ENCODE data around the gene GADD45B. TPM values are rescaled to one million over a fixed set of nuclear protein-coding genes. Genes with fewer than 3 reads are reported as not detected.
A peak's percentile ranks its signal among the peaks of the same experiment; 100 is the strongest.

The GADD45B gene
- total RNA-seq, 1 experiment from 2014 or later: 24.7 TPM

- DNase-seq: peak; percentile 53 to 60
- ChIA-PET POLR2A (ENCODE audit: unreplicated experiment) (interaction anchor here (0.7 to 3.6 kb wide), 4 partner anchors 50 to 140 kb away, joined by 6 to 31 read pairs (median 12); no protein-coding TSS in a partner anchor), CTCF (interaction anchor here (1.0 kb wide), 1 partner anchor 100 kb away, joined by 6 read pairs; no protein-coding TSS in a partner anchor)
- no TSS peak for BruUV-seq (replicated peaks)
- Histone ChIP-seq H3K27ac (peak overlapping the region; percentile 92), H3F3A (ENCODE audit: insufficient read depth, low read depth) (peaks cover 22% of the 10 kb centered on the region; the same call in 1 of the 2 replicates), H3K9me3 (ENCODE audit: insufficient read depth, low read depth) (no peaks in the 10 kb centered on the region), H3K4me3 (peak overlapping the region; percentile 77), H3K4me1 (replicated peaks; ENCODE audit: insufficient read depth) (peaks cover 14% of the 10 kb centered on the region), H3K79me2 (ENCODE audit: low read depth) (peaks cover 26% of the 10 kb centered on the region), H4K20me1 (ENCODE audit: insufficient read depth) (peaks cover 11% of the 10 kb centered on the region; the same call in 1 of the 2 replicates), H2AFZ (no peak overlapping the region), H3K36me3 (ENCODE audit: low read depth) (no peaks in the 10 kb centered on the region), H3K27me3 (ENCODE audit: insufficient read depth, low read depth) (no peaks in the 10 kb centered on the region), H3K9me2 (ENCODE audit: insufficient read depth) (no peaks in the 10 kb centered on the region), H3K4me2 (peak overlapping the region; percentile 89)
- intact Hi-C loops (cut with micrococcal nuclease; ENCODE audit: unreplicated experiment): no loop called here
- TF ChIP-seq CTCF (conservative IDR thresholded peaks at IDR 0.05) (no peak), EZH2 (IDR thresholded peaks at IDR 0.05; ENCODE audit: low read depth) (no peak)
These were observed 3.0 kb downstream of the GADD45B start for GRCh38 chr19:2478756-2479555.

GRCh38 chr19:2479556-2480194, 3.7 kb downstream of the GADD45B start:
- Histone ChIP-seq H3K9me3 (ENCODE audit: insufficient read depth, low read depth) (no peaks in the 10 kb centered on the region), H2AFZ (no peak overlapping the region), H3K9me2 (ENCODE audit: insufficient read depth) (no peaks in the 10 kb centered on the region), H3K27ac (peak overlapping the region; percentile 92; the same call in 1 of the 2 replicates), H4K20me1 (ENCODE audit: insufficient read depth) (peaks cover 11% of the 10 kb centered on the region; the same call in 1 of the 2 replicates), H3K79me2 (ENCODE audit: low read depth) (peaks cover 26% of the 10 kb centered on the region), H3F3A (ENCODE audit: insufficient read depth, low read depth) (peaks cover 22% of the 10 kb centered on the region; the same call in 1 of the 2 replicates), H3K4me3 (peak overlapping the region; percentile 77; the same call in 1 of the 2 replicates), H3K4me2 (peak overlapping the region; percentile 89; the same call in 1 of the 2 replicates), H3K36me3 (ENCODE audit: low read depth) (no peaks in the 10 kb centered on the region), H3K4me1 (replicated peaks; ENCODE audit: insufficient read depth) (peaks cover 16% of the 10 kb centered on the region), H3K27me3 (ENCODE audit: insufficient read depth, low read depth) (no peaks in the 10 kb centered on the region)
- no TSS peak for BruUV-seq (replicated peaks)
- DNase-seq: no peak
- POLR2A ChIA-PET (ENCODE audit: unreplicated experiment): interaction anchor here (0.6 to 0.9 kb wide), 2 partner anchors 45 to 64 kb away, joined by 5 to 9 read pairs; no protein-coding TSS in a partner anchor
- CTCF ChIA-PET: no interaction called here
- intact Hi-C loops (cut with micrococcal nuclease; ENCODE audit: unreplicated experiment): no loop called here
- TF ChIP-seq EZH2 (IDR thresholded peaks at IDR 0.05; ENCODE audit: low read depth) (no peak), CTCF (conservative IDR thresholded peaks at IDR 0.05) (no peak)

GRCh38 chr19:2481466-2481865, 5.5 kb downstream of the GADD45B start:
- BruUV-seq (replicated peaks): no TSS peak
- Histone ChIP-seq H3K79me2 (ENCODE audit: low read depth) (peaks cover 21% of the 10 kb centered on the region), H3K4me2 (no peak overlapping the region), H2AFZ (no peak overlapping the region), H3K9me2 (ENCODE audit: insufficient read depth) (no peaks in the 10 kb centered on the region), H3K4me3 (no peak overlapping the region), H3K36me3 (ENCODE audit: low read depth) (no peaks in the 10 kb centered on the region), H3K9me3 (ENCODE audit: insufficient read depth, low read depth) (no peaks in the 10 kb centered on the region), H3K27me3 (ENCODE audit: insufficient read depth, low read depth) (no peaks in the 10 kb centered on the region), H3F3A (ENCODE audit: insufficient read depth, low read depth) (peaks cover 14% of the 10 kb centered on the region; the same call in 1 of the 2 replicates), H3K4me1 (replicated peaks; ENCODE audit: insufficient read depth) (peaks cover 16% of the 10 kb centered on the region), H3K27ac (no peak overlapping the region), H4K20me1 (ENCODE audit: insufficient read depth) (peaks cover 7% of the 10 kb centered on the region; the same call in 1 of the 2 replicates)
- TF ChIP-seq CTCF (conservative IDR thresholded peaks at IDR 0.05): no peak
- no peak for TF ChIP-seq EZH2 (IDR thresholded peaks at IDR 0.05; ENCODE audit: low read depth)
- intact Hi-C loops (cut with micrococcal nuclease; ENCODE audit: unreplicated experiment): no loop called here
- DNase-seq: no peak
- CTCF ChIA-PET: no interaction called here
- POLR2A ChIA-PET (ENCODE audit: unreplicated experiment): no interaction called here
